PC-3 (cell line): ENCODE measurements around the gene SERPINE2.

Source experiments
- CTCF ChIP-seq: fragments of 300-600 bp; sonication (generic); conservative IDR thresholded peaks from 2 replicates; pipeline ENCODE4 v1.5.1; 2017; ENCODE audit warnings: antibody characterized with exemption, low read depth, mild to moderate bottlenecking, low read length
- EZH2 ChIP-seq: fragments of 300-600 bp; sonication (generic); IDR thresholded peaks from one replicate; pipeline ENCODE4 v1.6.1; 2017; ENCODE audit warnings: antibody characterized with exemption, mild to moderate bottlenecking, low read length; ENCODE audit not compliant: unreplicated experiment
- EZH2phosphoT487 ChIP-seq: fragments of 300-600 bp; sonication (generic); IDR thresholded peaks from 2 replicates; pipeline ENCODE4 v1.6.1; 2018; ENCODE audit warnings: mild to moderate bottlenecking, antibody characterized with exemption, low read length, borderline replicate concordance

- TF ChIP-seq EZH2 (no peak), CTCF (no peak), EZH2phosphoT487 (no peak)
Measured at GRCh38 chr2:224036731-224037361, 2.2 kb downstream of the SERPINE2 start.
